NOMO-1 (cell line): ENCODE data around the gene PDE6B.
"Not testable (repeated sequence)": the region's sequence is repeated elsewhere in the genome, so short reads cannot be mapped to it uniquely, and the experiment has no call there.

ENCODE experiments used
- DNase-seq, 2 experiments: peaks; one replicate each; lab custom pipeline; 2025; ENCODE audit not compliant: unreplicated experiment in 2 of 2; lab: John Stamatoyannopoulos, UW

The PDE6B gene

DNA sequence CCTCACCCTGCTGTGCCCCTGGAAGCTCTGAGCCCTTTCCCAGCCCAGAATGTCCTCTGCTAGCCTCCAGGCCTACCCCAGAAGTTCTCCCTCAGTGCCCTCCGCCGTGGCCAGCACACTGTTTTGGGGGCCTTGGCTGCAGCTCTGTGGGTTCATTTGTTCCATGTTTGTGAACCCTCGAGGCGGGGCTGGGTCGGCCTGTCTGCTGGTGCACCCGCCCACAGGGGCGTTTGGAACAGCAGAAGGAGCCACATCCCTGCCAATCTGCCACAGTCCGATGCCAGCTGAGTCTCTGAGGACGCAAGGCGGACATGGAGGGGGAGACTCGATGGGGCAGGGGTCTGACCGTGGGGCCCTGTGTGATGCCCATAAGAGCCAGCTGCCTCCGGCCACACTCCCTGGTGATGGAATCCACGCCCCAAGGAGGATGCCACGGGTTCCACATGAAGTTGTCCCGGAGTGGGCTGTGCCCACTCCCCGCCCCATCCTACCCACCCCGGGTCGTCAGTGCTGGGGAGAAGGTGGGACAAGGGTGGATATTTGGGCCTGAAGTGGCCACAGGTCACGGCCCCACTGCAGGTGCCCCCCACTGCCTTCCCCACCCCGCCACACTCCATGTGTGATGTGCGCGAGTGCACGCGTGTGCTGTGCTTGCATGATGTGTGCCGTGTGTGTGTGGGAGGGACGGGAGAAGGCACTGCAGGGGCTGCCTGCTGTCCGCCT is 41.6 kb downstream of the PDE6B start:
- no peak for DNase-seq

GRCh38 chr4:667545-667925 is 42.2 kb downstream of the PDE6B start:
- DNase-seq = no peak

- DNase-seq = not testable (repeated sequence)
Measured at GRCh38 chr4:668219-668618, 42.8 kb downstream of the PDE6B start.

- not testable (repeated sequence) for DNase-seq
Measured at GRCh38 chr4:669806-670559, 44.6 kb downstream of the PDE6B start.

- no peak for DNase-seq
Measured at GRCh38 chr4:671769-672168, 46.4 kb downstream of the PDE6B start.

- DNase-seq = no peak
Measured at GRCh38 chr4:673349-674091, 48.1 kb downstream of the PDE6B start.

DNA sequence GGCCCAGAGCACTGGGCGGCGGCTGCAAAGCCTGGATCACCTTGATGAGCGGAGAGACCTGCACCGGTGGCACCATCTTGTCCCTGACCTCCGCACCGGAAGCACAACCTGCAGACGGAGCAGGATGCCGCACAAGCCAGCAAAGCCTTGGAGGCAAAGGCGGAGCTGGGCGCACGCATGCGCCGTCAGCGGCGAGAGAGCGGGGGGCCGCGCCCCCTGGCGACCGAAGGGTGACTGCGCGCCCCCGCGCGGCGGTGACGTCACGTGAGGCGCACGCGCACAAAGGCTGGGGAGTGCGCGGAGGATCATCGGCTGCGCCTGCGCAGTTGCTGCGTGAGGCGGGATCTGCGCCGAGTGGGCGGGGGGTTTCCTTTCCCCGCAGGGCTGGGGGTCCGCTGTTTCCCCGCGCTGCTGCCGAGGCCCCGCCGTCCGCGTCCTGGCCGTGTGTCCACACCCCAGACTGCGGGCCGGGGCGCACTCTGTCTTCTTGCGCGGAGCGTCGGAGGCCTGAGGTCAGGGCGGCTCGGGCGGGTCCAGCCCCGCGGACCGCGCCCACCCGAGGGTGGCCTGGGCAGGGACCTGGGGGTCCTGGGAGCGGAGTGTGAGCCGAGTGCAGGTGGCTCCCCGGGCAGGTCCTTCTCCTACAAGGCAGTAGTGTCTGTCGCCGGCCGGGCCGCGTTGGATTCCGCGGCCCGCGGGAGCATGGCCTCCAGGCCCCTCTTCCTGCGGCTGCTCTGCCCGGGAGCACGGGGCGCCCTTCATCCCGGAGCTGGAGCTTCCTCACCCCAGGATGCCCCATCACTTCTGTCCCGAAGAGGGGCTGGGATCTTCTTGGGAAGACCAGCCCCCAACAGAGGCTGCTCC is 49.0 kb downstream of the PDE6B start, which contains the start of the genes ATP5ME and MYL5:
ATP5ME (minus strand) TSS at position 105 of the 864 bp plus-strand sequence; CDS start at position 76, 29 bp downstream.
MYL5 (plus strand) TSS at position 371 of the 864 bp plus-strand sequence. CDS start 3,485 bp downstream, outside the sequence.
- peak; percentile 91 to 94 for DNase-seq

DNA sequence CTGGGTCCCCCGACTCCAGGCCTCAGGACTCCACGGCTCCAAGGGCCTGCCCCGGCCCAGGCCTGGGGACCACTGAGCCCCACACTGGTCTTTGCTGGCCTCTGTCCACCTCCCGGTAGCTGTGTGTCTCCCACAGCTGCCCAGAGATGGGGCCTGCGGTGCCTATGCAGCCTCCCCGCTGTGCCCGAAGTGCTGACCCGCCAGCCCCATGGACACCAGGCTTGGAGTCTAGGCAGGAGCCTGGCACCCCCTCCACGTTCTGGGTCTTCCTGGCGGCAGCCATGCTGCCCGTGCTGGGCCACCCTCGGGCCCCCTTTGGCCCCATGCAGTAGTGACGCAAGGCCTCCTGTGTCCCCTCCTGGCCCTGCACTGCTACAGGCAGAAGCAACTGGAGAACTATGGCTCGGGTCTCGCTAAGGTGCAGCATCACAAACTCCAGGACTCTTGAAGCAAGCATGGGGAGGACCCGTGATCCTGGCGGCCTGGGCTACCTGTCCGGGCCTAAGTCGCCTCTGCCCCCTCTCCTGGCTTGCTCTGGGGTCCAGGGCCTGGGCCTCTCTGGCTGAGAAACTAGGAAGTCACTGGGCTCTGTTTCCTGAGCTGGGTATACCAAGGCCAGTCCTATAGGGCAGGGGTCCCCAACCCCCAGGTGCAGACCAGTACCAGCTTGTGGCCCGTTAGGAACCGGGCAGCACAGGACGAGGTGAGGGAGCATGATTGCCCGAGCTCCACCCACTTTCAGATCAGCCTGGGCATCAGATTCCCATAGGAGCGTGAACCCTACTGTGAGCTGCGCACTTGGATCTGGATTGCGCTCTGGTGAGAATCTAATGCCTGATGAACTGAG is 49.9 kb downstream of the PDE6B start:
- DNase-seq = peak in 1 of 2 experiments; percentile 62

DNA sequence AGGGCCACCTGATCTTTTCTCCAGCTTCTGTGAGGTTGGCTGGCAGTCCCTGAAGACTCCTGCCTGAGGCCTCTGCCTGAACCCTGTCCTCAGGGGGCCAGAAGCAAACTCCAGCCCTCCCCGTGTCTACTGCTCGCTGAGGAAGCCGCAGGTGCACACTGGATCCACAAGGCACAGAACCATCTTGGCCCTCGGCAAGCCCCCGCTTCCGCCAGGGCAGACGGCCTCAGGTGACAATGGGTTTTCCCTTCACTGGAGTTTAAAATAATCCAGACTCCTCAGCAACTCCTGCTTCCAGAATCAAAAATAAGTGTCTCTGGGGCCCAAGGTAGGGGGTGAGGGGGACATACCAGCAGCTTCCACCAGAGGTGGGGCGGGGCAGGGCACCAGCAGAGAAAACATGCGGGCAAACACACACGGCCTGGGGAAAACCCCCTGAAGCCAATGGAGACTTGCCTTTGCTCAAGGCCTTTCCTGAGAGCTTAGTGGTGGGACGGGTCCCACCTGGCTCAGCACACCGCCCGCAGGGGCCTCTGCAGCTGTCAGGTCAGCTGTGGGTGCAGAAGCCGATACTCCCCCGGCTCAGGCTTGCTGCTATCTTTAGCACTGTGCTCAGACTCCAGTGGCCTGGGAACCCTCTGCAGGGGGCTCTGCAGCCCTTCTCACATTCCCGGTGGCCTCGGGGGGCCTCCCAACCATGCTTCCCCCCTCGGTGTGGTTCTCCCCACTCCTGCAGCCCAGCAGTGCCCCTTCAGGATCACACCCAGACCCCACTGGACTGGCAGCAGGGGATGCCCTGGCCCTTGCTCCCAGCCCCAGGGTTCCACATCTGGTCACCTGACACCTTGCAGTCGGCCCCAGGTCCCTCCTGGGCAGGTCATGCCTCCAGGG is 50.9 kb downstream of the PDE6B start:
- no peak for DNase-seq

DNA sequence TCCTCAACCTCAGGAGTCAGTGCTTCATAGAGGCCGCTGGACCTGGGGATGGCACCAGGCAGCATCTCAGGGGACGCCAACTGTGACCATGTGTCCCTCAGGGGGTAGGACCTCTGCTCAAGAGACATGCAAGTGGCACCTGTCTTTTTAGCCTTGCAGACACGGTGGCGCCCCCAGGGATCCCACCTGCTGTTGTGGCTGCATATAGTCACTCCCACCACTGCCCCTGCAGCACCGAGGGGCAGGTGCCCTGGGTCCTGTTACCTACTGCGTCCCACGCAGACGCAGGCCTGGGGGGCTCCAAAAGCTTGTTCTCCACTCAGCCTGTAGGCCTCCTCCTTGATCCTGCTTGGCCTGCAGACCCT is 51.5 kb downstream of the PDE6B start:
- no peak for DNase-seq

GRCh38 chr4:677431-678293 is 52.3 kb downstream of the PDE6B start:
- no peak for DNase-seq

DNA sequence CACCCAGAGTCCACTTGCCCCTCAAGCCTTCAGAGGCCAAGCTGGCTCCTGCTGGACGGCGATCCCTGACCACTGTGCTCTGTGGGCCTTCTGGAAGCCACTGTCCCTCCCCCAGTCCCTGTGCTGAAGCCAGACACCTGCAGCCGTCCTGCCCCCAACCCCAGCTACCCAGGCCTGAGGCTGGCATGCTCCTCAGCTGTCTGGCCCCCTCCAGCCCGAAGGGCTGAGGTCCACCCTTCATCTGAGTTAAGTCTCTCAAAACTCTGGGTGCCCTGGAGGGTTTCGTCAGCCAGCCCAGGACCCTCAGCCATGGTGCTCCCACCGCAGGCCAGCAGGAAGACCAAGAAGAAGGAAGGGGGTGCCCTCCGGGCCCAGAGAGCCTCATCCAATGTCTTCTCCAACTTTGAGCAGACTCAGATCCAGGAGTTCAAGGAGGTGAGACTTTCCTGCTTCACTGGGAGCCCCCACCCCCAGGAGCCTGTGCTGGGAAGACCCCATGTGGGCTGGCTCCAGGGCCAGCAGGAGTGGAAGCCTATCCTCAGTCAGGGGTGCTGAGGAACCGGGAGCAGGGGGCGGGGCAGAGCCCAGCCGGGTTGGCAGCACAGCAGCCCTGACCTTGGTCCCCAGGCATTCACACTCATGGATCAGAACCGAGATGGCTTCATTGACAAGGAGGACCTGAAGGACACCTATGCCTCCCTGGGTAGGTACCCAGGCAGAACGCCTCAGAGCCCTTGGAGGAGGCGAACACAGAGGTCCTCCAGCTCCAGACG is 53.1 kb downstream of the PDE6B start:
- no peak for DNase-seq

DNA sequence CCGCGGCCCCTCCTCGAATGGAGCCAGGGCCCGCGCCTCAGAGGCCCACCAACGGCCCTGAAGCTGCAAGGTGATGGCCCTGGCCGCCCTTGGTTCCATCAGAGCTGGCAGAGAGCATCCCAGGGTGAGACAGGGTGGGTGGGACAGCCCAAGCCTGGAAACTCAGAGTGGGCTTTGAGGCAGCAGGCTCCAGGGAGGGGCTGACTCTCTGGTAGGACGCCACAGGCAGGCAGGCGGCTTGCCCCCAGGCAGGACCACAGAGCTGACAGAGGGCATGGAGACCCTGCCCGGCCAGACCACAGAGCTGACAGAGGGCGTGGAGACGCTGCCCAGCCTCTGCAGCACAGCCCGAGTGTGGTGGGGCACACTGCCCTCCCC is 53.7 kb downstream of the PDE6B start:
- no peak for DNase-seq

DNA sequence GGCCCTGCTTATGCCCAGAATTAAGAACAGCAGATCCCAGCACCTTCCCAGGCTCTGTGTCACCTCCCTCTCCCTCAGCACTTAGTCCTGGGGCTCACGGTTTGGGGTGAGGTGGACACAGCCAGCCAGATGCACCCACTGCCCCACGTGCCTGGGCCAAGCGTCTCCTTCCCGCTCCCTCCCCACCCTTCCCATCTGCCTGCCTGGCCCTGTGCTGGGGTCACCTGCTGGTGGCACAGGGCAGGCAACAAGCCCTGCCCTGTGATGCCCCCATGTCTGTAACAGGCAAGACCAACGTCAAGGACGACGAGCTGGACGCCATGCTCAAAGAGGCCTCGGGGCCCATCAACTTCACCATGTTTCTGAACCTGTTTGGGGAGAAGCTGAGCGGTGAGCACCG is 54.3 kb downstream of the PDE6B start:
- DNase-seq = no peak

DNA sequence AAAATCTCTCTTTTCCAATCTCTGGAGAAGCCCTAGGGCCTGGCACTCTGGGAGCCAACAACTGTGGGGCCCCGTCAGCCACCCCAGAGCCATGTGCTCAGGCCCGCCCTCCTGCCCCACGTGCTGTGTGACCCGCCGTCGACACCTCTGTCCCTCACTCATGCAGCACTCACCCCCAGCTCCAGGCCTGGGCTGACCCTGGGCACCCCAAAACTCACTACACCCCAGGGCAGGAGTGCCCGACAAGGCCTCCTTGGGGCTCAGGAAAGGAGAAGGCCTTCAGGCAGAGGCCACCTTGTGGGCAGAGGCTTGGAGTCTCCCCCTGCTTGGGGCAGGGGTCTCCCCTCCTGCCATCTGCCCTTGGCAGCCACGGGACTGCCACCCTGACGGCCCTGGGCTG is 54.7 kb downstream of the PDE6B start:
- DNase-seq = no peak

GRCh38 chr4:680551-680927 is 55.2 kb downstream of the PDE6B start:
- no peak for DNase-seq
